Endothelial cell of umbilical vein (primary cell): ENCODE measurements around the gene CEBPA. TPM values are rescaled to one million over a fixed set of nuclear protein-coding genes. Genes with fewer than 3 reads are reported as not detected.

ENCODE experiments used
- BruUV-seq: library from RNA; stranded (reverse); fragments of 400-500 nt; replicated peaks from 2 replicates; lab custom pipeline; 2021; lab: Mats Ljungman, UMichigan
- CTCF ChIA-PET: fragments of 300-600, 350-600 bp; sonication (Branson Sonifier 250); formaldehyde crosslinking; loops from one replicate; lab custom pipeline; 2021; ENCODE audit warnings: antibody characterized with exemption, inconsistent platforms; lab: Charles Lee
- POLR2A ChIA-PET: fragments of 300-600, 350-600 bp; sonication (Branson Sonifier 250); formaldehyde crosslinking; loops from one replicate; lab custom pipeline; 2021; ENCODE audit warnings: antibody characterized with exemption, inconsistent platforms; lab: Charles Lee
- DNase-seq: peaks from one replicate; pipeline ENCODE4 v3.0.0-alpha.2; 2011; ENCODE audit warnings: low read depth, low spot score
- FAIRE-seq: peaks from 2 replicates; lab custom pipeline; 2011; peaks lifted over from hg19 to GRCh38; lab: Jason Lieb, UNC
- H2AFZ ChIP-seq: 2 replicates; pipeline ENCODE4 v1.6.0; 2012; ENCODE audit warnings: low read depth, low read length, control low read depth, inconsistent platforms
- H3K27ac ChIP-seq: 2 replicates; pipeline ENCODE4 v1.5.1; 2011; ENCODE audit warnings: low read depth, mild to moderate bottlenecking, control low read depth, low read length, moderate library complexity; ENCODE audit not compliant: insufficient read depth
- H3K27me3 ChIP-seq, 2 experiments: 2 replicates each; pipeline versions ENCODE4 v1.6.0 to v1.6.1; 2011; ENCODE audit warnings: low read length in 2 of 2, mixed read lengths in 1 of 2; ENCODE audit not compliant: control insufficient read depth in 2 of 2, insufficient read depth in 2 of 2
- H3K36me3 ChIP-seq, 2 experiments: 2 replicates in 1 of 2; 3 replicates in 1 of 2; pipeline ENCODE4 v1.5.1; 2011; ENCODE audit warnings: low read length in 2 of 2, mild to moderate bottlenecking in 1 of 2, moderate library complexity in 1 of 2; ENCODE audit not compliant: control insufficient read depth in 2 of 2, insufficient read depth in 2 of 2; ENCODE audit errors: extremely low read depth in 1 of 2
- H3K4me1 ChIP-seq: 3 replicates; pipeline ENCODE4 v1.5.1; 2011; ENCODE audit warnings: mild to moderate bottlenecking, low read length; ENCODE audit not compliant: control insufficient read depth, insufficient read depth; ENCODE audit errors: extremely low read depth
- H3K4me2 ChIP-seq: 2 replicates; pipeline ENCODE4 v1.6.1; 2011; ENCODE audit warnings: low read length, control low read depth, mixed read lengths; ENCODE audit not compliant: insufficient read depth
- H3K4me3 ChIP-seq, 3 experiments: fragments of 200-600 bp in 1 of 3; sonication (generic), shearing (Covaris generic) in 1 of 3; replicated peaks in 1 of 3; 2 replicates each; pipeline ENCODE4 v1.5.1; 2011 to 2016; ENCODE audit warnings: control low read depth in 3 of 3, low read length in 3 of 3, mild to moderate bottlenecking in 2 of 3, inconsistent platforms in 1 of 3, low read depth in 1 of 3, moderate library complexity in 1 of 3; ENCODE audit not compliant: insufficient read depth in 1 of 3
- H3K79me2 ChIP-seq: 2 replicates; pipeline ENCODE4 v1.6.0; 2012; ENCODE audit warnings: low read length, inconsistent platforms; ENCODE audit not compliant: control insufficient read depth, insufficient read depth
- H3K9ac ChIP-seq: replicated peaks from 2 replicates; pipeline ENCODE3; 2011; ENCODE audit warnings: low read length, control low read depth; ENCODE audit not compliant: insufficient read depth; ENCODE audit errors: extremely low read depth
- H3K9me1 ChIP-seq: replicated peaks from 3 replicates; pipeline ENCODE4 v1.6.0; 2011; ENCODE audit warnings: mild to moderate bottlenecking, low read length; ENCODE audit not compliant: control insufficient read depth, insufficient read depth; ENCODE audit errors: extremely low read depth
- H3K9me3 ChIP-seq: replicated peaks from 2 replicates; pipeline ENCODE4 v1.5.1; 2012; ENCODE audit warnings: low read length, inconsistent platforms; ENCODE audit not compliant: control insufficient read depth, insufficient read depth
- H4K20me1 ChIP-seq: replicated peaks from 2 replicates; pipeline ENCODE3; 2011; ENCODE audit warnings: mild to moderate bottlenecking, low read length; ENCODE audit not compliant: control insufficient read depth, insufficient read depth; ENCODE audit errors: extremely low read depth
- EZH2 ChIP-seq: IDR thresholded peaks from 2 replicates; pipeline ENCODE4 v1.6.1; 2012; ENCODE audit warnings: borderline replicate concordance, low read depth, mild to moderate bottlenecking, moderate library complexity, low read length, inconsistent platforms; ENCODE audit not compliant: severe bottlenecking
- FOS ChIP-seq: IDR thresholded peaks from 2 replicates; pipeline ENCODE4 v1.6.1; 2011; ENCODE audit warnings: mild to moderate bottlenecking, low read length, moderate library complexity, borderline replicate concordance; ENCODE audit not compliant: insufficient read depth
- GATA2 ChIP-seq: IDR thresholded peaks from 2 replicates; pipeline ENCODE4 v1.7.0; 2011; ENCODE audit warnings: low read depth, mild to moderate bottlenecking, moderate library complexity, mixed read lengths, low read length; ENCODE audit not compliant: insufficient read length, insufficient read depth
- JUN ChIP-seq: IDR thresholded peaks from 2 replicates; pipeline ENCODE4 v1.6.1; 2011; ENCODE audit warnings: borderline replicate concordance, low read depth; ENCODE audit not compliant: insufficient read length, insufficient read depth
- MYC ChIP-seq: IDR thresholded peaks from one replicate; pipeline ENCODE4 v1.6.1; 2011; ENCODE audit warnings: mild to moderate bottlenecking, low read depth, low read length
- POLR2A ChIP-seq: IDR thresholded peaks from 2 replicates; pipeline ENCODE4 v1.6.1; 2012; ENCODE audit warnings: low read depth, mild to moderate bottlenecking, control low read depth, low read length
- POLR2AphosphoS5 ChIP-seq: IDR thresholded peaks from 2 replicates; pipeline ENCODE4 v1.6.1; 2012; ENCODE audit warnings: low read depth, mild to moderate bottlenecking, control low read depth, low read length, moderate library complexity; ENCODE audit not compliant: insufficient read depth
- dilution Hi-C: fragments of 300-500 bp; cut with MboI; formaldehyde crosslinking; loops from one replicate; pipeline ENCODE4 v1.15.0; 2019; ENCODE audit warnings: low sequenced_read_pairs; ENCODE audit not compliant: extremely low pct_ligation_motif_present
- intact Hi-C: fragments of 100-400 bp; cut with micrococcal nuclease; formaldehyde crosslinking; loops from one replicate; pipeline ENCODE4 v1.10.0; 2022
- polyA plus RNA-seq, 4 experiments: library from polyadenylated mRNA; depleted of rRNA in 3 of 4; stranded (reverse) in 3 of 4; unstranded in 1 of 4; fragments of >200 nt; gene quantifications; 2 replicates each; pipeline versions ENCODE4 v1.2.1 to v1.2.3, GENCODE V29; 2011 to 2012; ENCODE audit warnings: missing spikeins in 1 of 4
- total RNA-seq: library from RNA; stranded (reverse); gene quantifications from 2 replicates; pipeline ENCODE4 v1.2.3, GENCODE V29; 2021
- TF ChIP-seq, protein P1 (sequence below): IDR thresholded peaks from 2 replicates; pipeline ENCODE4 v1.6.1; 2011; ENCODE audit not compliant: insufficient read depth, insufficient read length
- TF ChIP-seq, protein P2 (sequence below), 2 donors: IDR thresholded peaks; 1 replicate in 1 of 2; 2 replicates in 1 of 2; pipeline ENCODE4 v1.5.1; 2011; ENCODE audit warnings: low read length in 2 of 2, mild to moderate bottlenecking in 2 of 2, moderate library complexity in 2 of 2, control low read depth in 1 of 2, inconsistent platforms in 1 of 2, low read depth in 1 of 2; ENCODE audit not compliant: insufficient read depth in 1 of 2; ENCODE audit errors: extremely low read depth in 1 of 2

The CEBPA gene
- total and polyA plus RNA-seq, 2 donors (not counting 3 experiments of a cell fraction or from before 2014, with no cell fraction given): 0.06 TPM; not detected in 1

DNA sequence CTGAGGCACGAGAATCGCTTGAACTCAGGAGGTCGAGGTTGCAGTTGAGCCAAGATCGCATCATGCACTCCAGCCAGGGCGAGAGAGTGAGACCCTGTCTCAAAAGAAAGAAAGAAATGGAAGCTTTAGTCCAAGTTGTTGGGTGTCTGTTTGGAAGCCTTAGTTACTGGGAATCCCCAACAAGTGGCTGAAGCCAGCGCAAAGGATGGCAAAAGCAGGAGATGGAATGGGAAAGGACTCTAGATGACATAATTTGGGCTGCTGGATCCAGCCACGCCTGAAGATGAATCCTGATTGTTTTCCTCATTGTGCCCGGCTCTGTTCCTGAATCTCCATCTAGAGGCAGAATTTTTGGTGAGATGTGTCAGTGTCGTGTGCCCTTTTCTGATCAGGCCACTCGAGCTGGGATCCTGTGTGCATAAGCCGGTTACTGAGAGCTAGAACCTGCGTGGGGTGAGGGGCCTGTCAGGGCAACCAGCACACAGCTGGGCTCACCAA is 18.1 kb downstream of the CEBPA start:
- no peaks in the 10 kb centered on the region for H3K36me3 ChIP-seq
- H3K9me3 ChIP-seq: no peaks in the 10 kb centered on the region
- no TSS peak for BruUV-seq
- H3K4me3 ChIP-seq: no peak overlapping the region
- dilution Hi-C loops (no loop called here), intact Hi-C loops (no loop called here)
- DNase-seq: no peak
- no peak overlapping the region for H3K27ac ChIP-seq
- no peak overlapping the region for H3K9ac ChIP-seq
- TF ChIP-seq FOS (no peak), JUN (no peak)
- H2AFZ ChIP-seq: no peak overlapping the region
- no peaks in the 10 kb centered on the region for H3K4me1 ChIP-seq
- peaks cover 0 to 3% of the 10 kb centered on the region in 2 experiments for H3K27me3 ChIP-seq
- H3K79me2 ChIP-seq: no peaks in the 10 kb centered on the region
- CTCF ChIA-PET: interaction anchor here (1.5 kb wide), 1 partner anchor 12 kb away, joined by 8 read pairs; no protein-coding TSS in a partner anchor
- no peaks in the 10 kb centered on the region for H4K20me1 ChIP-seq
- POLR2A ChIA-PET: no interaction called here
- no peak overlapping the region for H3K4me2 ChIP-seq
- no peak for FAIRE-seq
- H3K9me1 ChIP-seq: no peaks in the 10 kb centered on the region

DNA sequence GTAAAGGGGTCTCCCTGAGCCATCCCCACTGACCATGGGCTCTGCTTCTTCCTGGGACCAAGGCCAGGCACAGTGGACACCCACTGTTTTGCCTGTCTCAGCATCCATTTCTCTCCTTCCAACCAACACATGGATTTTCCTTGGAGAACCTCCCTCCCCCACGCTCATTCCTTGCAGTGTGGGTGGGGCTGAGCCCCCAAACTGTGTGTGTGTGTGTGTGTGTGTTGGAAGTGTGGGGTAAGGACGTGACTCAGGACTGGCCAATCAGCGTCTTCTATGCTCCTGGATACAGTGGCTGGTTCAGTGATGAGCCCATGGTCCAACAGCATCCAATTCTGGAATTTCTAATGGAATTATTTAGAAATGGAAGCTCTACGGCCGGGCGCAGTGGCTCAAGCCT is 18.7 kb downstream of the CEBPA start:
- Histone ChIP-seq H3K4me1 (no peaks in the 10 kb centered on the region), H3K27me3 (peaks cover 0 to 2% of the 10 kb centered on the region in 2 experiments), H3K9me1 (no peaks in the 10 kb centered on the region), H3K4me2 (no peak overlapping the region), H3K79me2 (no peaks in the 10 kb centered on the region), H3K4me3 (no peak overlapping the region), H4K20me1 (no peaks in the 10 kb centered on the region), H3K9me3 (no peaks in the 10 kb centered on the region), H3K36me3 (no peaks in the 10 kb centered on the region), H2AFZ (no peak overlapping the region), H3K9ac (no peak overlapping the region), H3K27ac (no peak overlapping the region)
- no peak for DNase-seq
- no peak for FAIRE-seq
- ChIA-PET POLR2A (no interaction called here), CTCF (no interaction called here)
- dilution Hi-C loops (no loop called here), intact Hi-C loops (no loop called here)
- TF ChIP-seq MYC (no peak), EZH2 (no peak), GATA2 (no peak), POLR2AphosphoS5 (no peak), JUN (no peak), POLR2A (no peak), FOS (no peak)
- TF ChIP-seq, protein P1, sequence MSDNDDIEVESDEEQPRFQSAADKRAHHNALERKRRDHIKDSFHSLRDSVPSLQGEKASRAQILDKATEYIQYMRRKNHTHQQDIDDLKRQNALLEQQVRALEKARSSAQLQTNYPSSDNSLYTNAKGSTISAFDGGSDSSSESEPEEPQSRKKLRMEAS: no peak
- TF ChIP-seq, protein P2, sequence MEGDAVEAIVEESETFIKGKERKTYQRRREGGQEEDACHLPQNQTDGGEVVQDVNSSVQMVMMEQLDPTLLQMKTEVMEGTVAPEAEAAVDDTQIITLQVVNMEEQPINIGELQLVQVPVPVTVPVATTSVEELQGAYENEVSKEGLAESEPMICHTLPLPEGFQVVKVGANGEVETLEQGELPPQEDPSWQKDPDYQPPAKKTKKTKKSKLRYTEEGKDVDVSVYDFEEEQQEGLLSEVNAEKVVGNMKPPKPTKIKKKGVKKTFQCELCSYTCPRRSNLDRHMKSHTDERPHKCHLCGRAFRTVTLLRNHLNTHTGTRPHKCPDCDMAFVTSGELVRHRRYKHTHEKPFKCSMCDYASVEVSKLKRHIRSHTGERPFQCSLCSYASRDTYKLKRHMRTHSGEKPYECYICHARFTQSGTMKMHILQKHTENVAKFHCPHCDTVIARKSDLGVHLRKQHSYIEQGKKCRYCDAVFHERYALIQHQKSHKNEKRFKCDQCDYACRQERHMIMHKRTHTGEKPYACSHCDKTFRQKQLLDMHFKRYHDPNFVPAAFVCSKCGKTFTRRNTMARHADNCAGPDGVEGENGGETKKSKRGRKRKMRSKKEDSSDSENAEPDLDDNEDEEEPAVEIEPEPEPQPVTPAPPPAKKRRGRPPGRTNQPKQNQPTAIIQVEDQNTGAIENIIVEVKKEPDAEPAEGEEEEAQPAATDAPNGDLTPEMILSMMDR (IDR thresholded peaks at IDR 0.05; ENCODE audit: extremely low read depth in 1 of 2, insufficient read depth in 1 of 2, low read depth in 1 of 2, low read length in 2 of 2): no peak
- BruUV-seq: no TSS peak
